Measurements from ENCODE around the gene OMA1.
"Not testable (repeated sequence)": the region's sequence is repeated elsewhere in the genome, so short reads cannot be mapped to it uniquely, and the experiment has no call there.

The OMA1 gene

GRCh38 chr1:58568911-58569310 lies 22.4 kb upstream of the OMA1 start:
- Histone ChIP-seq H3K79me2 (ENCODE audit: insufficient read depth, low read length) (no peaks in the 10 kb centered on the region), H3K4me1 (ENCODE audit: insufficient read depth, low read length, poor library complexity, severe bottlenecking) (no peaks in the 10 kb centered on the region), H2AFZ (ENCODE audit: low read length) (no peak overlapping the region), H3K27me3 (ENCODE audit: insufficient read depth, low read length, poor library complexity, severe bottlenecking) (no peaks in the 10 kb centered on the region), H3K36me3 (ENCODE audit: insufficient read depth, low read length) (no peaks in the 10 kb centered on the region), H3K9me3 (ENCODE audit: insufficient read depth, low read depth, low read length) (no peaks in the 10 kb centered on the region), H3F3A (ENCODE audit: low read depth) (no peaks in the 10 kb centered on the region), H4K20me1 (ENCODE audit: insufficient read depth, low read length, poor library complexity, severe bottlenecking) (no peaks in the 10 kb centered on the region), H3K9me2 (replicated peaks; ENCODE audit: low read depth, low read length) (no peaks in the 10 kb centered on the region), H3K4me3 (ENCODE audit: low read length, poor library complexity, severe bottlenecking) (no peak overlapping the region), H3K4me2 (ENCODE audit: low read depth, low read length, poor library complexity, severe bottlenecking) (no peak overlapping the region), H3K9ac (ENCODE audit: low read depth, low read length, poor library complexity, severe bottlenecking) (no peak overlapping the region)
- TF ChIP-seq, protein P1, sequence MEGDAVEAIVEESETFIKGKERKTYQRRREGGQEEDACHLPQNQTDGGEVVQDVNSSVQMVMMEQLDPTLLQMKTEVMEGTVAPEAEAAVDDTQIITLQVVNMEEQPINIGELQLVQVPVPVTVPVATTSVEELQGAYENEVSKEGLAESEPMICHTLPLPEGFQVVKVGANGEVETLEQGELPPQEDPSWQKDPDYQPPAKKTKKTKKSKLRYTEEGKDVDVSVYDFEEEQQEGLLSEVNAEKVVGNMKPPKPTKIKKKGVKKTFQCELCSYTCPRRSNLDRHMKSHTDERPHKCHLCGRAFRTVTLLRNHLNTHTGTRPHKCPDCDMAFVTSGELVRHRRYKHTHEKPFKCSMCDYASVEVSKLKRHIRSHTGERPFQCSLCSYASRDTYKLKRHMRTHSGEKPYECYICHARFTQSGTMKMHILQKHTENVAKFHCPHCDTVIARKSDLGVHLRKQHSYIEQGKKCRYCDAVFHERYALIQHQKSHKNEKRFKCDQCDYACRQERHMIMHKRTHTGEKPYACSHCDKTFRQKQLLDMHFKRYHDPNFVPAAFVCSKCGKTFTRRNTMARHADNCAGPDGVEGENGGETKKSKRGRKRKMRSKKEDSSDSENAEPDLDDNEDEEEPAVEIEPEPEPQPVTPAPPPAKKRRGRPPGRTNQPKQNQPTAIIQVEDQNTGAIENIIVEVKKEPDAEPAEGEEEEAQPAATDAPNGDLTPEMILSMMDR (conservative IDR thresholded peaks at IDR 0.05; ENCODE audit: low read length): no peak
- no peak for TF ChIP-seq EZH2phosphoT487 (IDR thresholded peaks at IDR 0.05; ENCODE audit: borderline replicate concordance)

- no peaks in the 10 kb centered on the region for H3K27me3 ChIP-seq (ENCODE audit: insufficient read depth, low read length, poor library complexity, severe bottlenecking)
- H3F3A ChIP-seq (ENCODE audit: low read depth): no peaks in the 10 kb centered on the region
- H4K20me1 ChIP-seq (ENCODE audit: insufficient read depth, low read length, poor library complexity, severe bottlenecking): no peaks in the 10 kb centered on the region
- no peaks in the 10 kb centered on the region for H3K79me2 ChIP-seq (ENCODE audit: insufficient read depth, low read length)
- no peak overlapping the region for H3K4me3 ChIP-seq (ENCODE audit: low read length, poor library complexity, severe bottlenecking)
- H2AFZ ChIP-seq (ENCODE audit: low read length): no peak overlapping the region
- no peaks in the 10 kb centered on the region for H3K4me1 ChIP-seq (ENCODE audit: insufficient read depth, low read length, poor library complexity, severe bottlenecking)
- TF ChIP-seq, protein P1 (conservative IDR thresholded peaks at IDR 0.05; ENCODE audit: low read length): no peak
- no peak for TF ChIP-seq EZH2phosphoT487 (IDR thresholded peaks at IDR 0.05; ENCODE audit: borderline replicate concordance)
- no peak overlapping the region for H3K9ac ChIP-seq (ENCODE audit: low read depth, low read length, poor library complexity, severe bottlenecking)
- no peaks in the 10 kb centered on the region for H3K9me3 ChIP-seq (ENCODE audit: insufficient read depth, low read depth, low read length)
- H3K36me3 ChIP-seq (ENCODE audit: insufficient read depth, low read length): no peaks in the 10 kb centered on the region
- no peak overlapping the region for H3K4me2 ChIP-seq (ENCODE audit: low read depth, low read length, poor library complexity, severe bottlenecking)
- no peaks in the 10 kb centered on the region for H3K9me2 ChIP-seq (replicated peaks; ENCODE audit: low read depth, low read length)
Observed at GRCh38 chr1:58568271-58568860, 21.8 kb upstream of the OMA1 start.

DNA sequence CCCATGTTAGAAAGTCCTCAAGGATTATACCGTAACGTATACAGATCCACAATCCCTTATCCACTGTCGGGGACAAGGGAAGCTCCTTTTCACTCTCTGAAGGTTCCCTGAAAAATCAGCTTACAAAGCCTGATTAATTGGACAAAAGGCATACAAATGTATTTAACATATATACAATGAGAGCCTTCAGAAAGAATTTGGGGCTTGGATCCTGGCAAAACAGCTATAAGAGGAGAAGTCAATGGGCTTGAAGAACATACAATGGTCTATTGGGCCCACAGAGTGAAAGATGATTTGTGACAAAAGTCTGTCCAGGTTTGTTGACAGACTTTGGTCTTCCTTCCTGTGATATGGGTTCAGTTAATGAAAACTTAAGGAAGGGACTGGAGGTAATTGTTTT lies 19.8 kb upstream of the OMA1 start:
- Histone ChIP-seq H3K9me3 (ENCODE audit: insufficient read depth, low read depth, low read length) (no peaks in the 10 kb centered on the region), H3K4me1 (ENCODE audit: insufficient read depth, low read length, poor library complexity, severe bottlenecking) (no peaks in the 10 kb centered on the region)
- no peak for TF ChIP-seq EZH2phosphoT487 (IDR thresholded peaks at IDR 0.05; ENCODE audit: borderline replicate concordance)
- TF ChIP-seq, protein P1 (conservative IDR thresholded peaks at IDR 0.05; ENCODE audit: low read length): no peak

GRCh38 chr1:58563715-58564114 lies 17.2 kb upstream of the OMA1 start:
- H3K4me3 ChIP-seq (ENCODE audit: low read length, poor library complexity, severe bottlenecking); H2AFZ ChIP-seq (ENCODE audit: low read length); H3K79me2 ChIP-seq (ENCODE audit: insufficient read depth, low read length); H3K27me3 ChIP-seq (ENCODE audit: insufficient read depth, low read length, poor library complexity, severe bottlenecking); H3K4me2 ChIP-seq (ENCODE audit: low read depth, low read length, poor library complexity, severe bottlenecking); H3K9ac ChIP-seq (ENCODE audit: low read depth, low read length, poor library complexity, severe bottlenecking); H3K36me3 ChIP-seq (ENCODE audit: insufficient read depth, low read length); H3K9me3 ChIP-seq (ENCODE audit: insufficient read depth, low read depth, low read length); H3K9me2 ChIP-seq (replicated peaks; ENCODE audit: low read depth, low read length); H3F3A ChIP-seq (ENCODE audit: low read depth); H4K20me1 ChIP-seq (ENCODE audit: insufficient read depth, low read length, poor library complexity, severe bottlenecking); H3K4me1 ChIP-seq (ENCODE audit: insufficient read depth, low read length, poor library complexity, severe bottlenecking): not testable (repeated sequence)

More for the DNA sequence above, 19.8 kb upstream of the OMA1 start:
- no peaks in the 10 kb centered on the region for H3K9me2 ChIP-seq (replicated peaks; ENCODE audit: low read depth, low read length)
- no peaks in the 10 kb centered on the region for H3K36me3 ChIP-seq (ENCODE audit: insufficient read depth, low read length)
- no peaks in the 10 kb centered on the region for H4K20me1 ChIP-seq (ENCODE audit: insufficient read depth, low read length, poor library complexity, severe bottlenecking)
- no peaks in the 10 kb centered on the region for H3F3A ChIP-seq (ENCODE audit: low read depth)
- no peak overlapping the region for H3K9ac ChIP-seq (ENCODE audit: low read depth, low read length, poor library complexity, severe bottlenecking)
- no peak overlapping the region for H3K4me3 ChIP-seq (ENCODE audit: low read length, poor library complexity, severe bottlenecking)
- H3K79me2 ChIP-seq (ENCODE audit: insufficient read depth, low read length): no peaks in the 10 kb centered on the region
- H3K4me2 ChIP-seq (ENCODE audit: low read depth, low read length, poor library complexity, severe bottlenecking): no peak overlapping the region
- H3K27me3 ChIP-seq (ENCODE audit: insufficient read depth, low read length, poor library complexity, severe bottlenecking): no peaks in the 10 kb centered on the region
- H2AFZ ChIP-seq (ENCODE audit: low read length): no peak overlapping the region
